Measurements from ENCODE around the gene RFC1.
"Not testable (repeated sequence)": the region's sequence is repeated elsewhere in the genome, so short reads cannot be mapped to it uniquely, and the experiment has no call there.

DNA sequence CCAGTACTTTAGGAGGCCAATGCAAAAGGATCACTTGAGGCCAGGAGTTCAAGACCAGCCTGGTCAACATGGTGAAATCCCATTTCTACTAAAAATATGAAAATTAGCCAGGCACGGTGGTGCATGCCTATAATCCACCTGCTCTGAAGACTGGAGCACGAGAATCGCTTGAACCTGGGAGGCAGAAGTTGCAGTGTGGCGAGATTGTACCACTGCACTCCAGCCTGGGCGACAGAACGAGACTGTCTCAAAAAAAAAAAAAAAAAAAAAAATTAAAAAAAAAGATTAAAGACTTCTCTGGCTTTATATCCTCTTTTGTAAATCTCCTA, 13.0 kb downstream of the RFC1 start:
- TF ChIP-seq PAX5 (IDR thresholded peaks at IDR 0.05; ENCODE audit: insufficient read depth, low read length, severe bottlenecking); SPI1 (IDR thresholded peaks at IDR 0.05; ENCODE audit: low read depth, low read length); TAF1 (IDR thresholded peaks at IDR 0.05; ENCODE audit: low read depth, low read length): not testable (repeated sequence)

Data from GM12891 (cell line).